Brain pericyte (primary cell): ENCODE results near the gene MAP9.
"Not testable (repeated sequence)": the region's sequence is repeated elsewhere in the genome, so short reads cannot be mapped to it uniquely, and the experiment has no call there.

Experiments
- DNase-seq: peaks from one replicate; pipeline ENCODE4 v3.0.0-alpha.2; 2012; ENCODE audit warnings: low read depth, low spot score

MAP9 gene

DNA sequence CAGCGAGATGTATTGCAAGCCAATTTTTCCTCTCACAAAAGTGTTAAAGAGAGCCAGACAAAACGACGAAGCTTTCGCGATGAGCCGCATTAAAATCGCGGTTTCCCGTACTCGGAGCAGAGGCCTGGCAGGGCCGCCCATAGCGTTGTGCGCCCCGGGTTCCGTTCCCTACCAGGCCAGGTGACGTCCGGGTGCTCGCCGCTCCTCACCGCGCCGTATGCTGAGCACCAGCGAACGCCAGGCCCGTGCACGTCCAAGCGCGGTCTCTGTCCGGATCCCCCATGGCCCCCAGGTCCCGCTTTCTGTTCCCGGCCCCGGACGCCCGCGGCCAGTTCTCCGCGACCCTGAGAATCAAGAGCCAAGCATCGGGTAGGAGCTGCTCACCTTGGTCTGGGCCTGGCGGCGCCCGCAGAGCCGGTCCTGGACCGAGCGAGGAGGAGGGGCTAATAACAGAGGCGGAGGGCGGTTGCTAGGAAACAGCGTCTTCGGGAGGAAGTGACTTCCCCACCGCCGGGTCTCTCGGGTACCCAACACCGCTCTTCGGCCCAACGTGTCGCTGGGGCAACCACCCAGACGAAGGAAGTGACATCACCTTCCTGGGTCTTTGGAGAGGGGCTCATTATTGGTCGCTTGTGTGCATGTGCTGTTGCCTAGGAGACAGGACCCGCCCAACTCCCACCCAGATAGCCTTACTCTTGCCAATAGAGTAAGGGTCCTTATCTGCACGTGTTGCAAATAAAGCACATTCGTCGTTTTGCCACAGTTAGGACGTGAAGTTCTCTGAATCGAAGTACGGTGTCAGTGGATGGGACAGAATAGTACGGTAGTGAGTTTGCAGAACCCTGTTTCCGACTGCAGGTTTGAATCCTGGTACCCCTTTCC lies at the start of gene MAP9:
Gene MAP9, minus strand, starts transcription at position 579 of the 882 bp plus-strand sequence. CDS start 1,115 bp downstream, outside the sequence.
- DNase-seq = peak; percentile 82

DNA sequence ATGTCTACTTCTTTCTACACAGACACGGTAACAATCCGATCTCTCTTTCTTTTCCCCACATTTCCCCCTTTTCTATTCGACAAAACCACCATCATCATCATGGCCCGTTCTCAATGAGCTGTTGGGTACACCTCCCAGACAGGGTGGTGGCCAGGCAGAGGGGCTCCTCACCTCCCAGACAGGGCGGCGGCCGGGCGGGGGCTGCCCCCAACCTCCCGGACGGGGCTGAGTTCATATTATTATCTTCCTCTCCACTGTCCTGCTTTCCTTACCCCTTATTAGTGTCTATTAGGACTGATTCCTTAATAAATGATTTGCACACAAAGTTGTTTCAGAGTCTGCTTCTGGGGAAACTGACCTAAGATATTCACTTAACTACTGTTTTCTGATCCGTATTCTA lies 48.0 kb upstream of the MAP9 start:
- not testable (repeated sequence) for DNase-seq

DNA sequence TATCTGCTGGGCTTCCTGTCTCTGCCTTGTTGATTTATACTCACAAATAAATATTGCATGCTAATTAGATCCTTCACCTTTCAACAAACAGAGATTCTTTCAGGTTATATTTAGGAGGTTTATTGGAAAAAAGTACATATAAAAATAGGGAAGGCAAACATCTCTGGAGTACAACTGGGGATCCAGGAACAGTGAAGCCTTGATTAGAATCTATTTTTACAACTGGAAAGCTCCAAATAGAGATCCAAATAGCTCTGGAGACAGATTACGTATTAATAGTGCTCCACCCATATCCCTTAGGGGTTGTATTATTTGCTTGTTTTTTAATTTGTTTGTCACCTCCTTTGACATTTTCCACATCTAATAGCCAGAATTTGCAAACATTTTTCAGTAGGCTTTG lies 46.9 kb upstream of the MAP9 start:
- no peak for DNase-seq

DNA sequence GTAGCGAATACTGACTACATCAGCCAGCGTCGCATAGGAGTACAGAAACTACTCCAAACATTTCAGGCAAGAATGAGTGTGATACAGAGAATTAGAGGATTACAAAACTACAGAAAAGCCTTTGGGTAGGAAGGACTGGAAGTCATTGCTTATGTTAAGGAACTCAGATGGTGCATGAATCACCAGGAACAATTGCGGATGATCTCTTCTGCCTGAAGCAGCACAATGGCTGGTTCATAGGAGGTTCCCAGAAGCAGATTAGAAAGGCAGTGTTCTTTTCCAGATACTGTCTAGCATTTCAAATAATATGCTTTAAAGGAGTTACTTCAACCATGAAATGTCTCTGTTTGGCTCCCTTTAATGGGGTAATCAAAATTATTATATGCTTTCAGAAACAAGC lies 42.5 kb upstream of the MAP9 start:
- no peak for DNase-seq

DNA sequence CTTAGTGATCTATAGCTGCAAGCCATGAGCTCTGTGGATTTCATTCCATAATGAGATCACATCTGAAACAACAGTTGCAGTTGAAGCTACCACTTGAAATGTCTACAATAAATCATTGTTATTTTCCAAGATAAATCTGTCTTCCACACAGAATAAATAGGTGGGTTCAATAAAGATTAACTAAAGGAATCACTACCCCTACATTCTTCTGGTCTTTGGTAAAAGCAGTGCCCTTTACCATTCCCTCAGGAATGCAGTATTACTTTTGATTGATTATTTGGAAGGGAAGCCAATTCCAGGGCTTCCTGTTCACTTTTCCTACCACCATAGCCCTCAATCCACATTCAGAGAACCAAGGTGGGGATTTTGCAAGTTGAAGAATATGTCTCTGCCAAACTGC lies 38.9 kb upstream of the MAP9 start:
- DNase-seq = no peak

DNA sequence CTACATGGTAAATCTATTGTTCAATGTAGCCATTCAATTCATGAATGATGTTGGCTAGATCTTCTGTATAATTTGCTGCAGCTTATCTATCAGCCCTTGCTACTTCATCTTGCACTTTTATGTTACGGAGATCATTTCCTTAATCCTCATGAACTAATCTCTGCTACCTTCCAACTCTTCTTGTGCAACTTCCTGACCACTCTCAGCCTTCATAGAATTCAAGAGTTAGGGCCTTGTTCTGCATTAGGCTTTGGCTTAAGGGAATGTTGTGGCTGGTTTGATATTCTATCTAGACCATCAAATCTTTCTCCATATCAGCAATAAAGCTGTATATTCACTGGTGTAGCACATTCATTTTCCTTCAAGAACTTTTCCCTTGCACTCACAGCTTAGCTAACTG lies 36.7 kb upstream of the MAP9 start:
- no peak for DNase-seq

DNA sequence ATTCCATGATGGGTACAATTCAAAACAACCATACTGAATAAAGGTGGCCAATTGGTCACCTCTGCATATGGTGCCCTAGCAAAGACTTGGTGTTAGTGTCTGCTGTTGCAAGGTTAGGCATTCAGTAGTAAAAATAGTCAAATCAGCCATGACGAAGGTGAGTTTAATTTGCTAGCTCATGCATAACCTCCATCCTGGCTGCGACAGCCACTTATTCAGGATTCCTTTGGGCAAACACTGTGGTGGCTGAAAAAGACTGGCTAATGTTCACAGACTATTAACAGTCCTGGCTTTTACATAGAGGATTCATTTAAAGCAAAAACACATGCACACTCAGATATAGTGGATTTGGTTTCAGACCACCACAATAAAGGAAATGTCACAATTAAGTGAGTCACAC lies 34.8 kb upstream of the MAP9 start:
- DNase-seq = no peak

DNA sequence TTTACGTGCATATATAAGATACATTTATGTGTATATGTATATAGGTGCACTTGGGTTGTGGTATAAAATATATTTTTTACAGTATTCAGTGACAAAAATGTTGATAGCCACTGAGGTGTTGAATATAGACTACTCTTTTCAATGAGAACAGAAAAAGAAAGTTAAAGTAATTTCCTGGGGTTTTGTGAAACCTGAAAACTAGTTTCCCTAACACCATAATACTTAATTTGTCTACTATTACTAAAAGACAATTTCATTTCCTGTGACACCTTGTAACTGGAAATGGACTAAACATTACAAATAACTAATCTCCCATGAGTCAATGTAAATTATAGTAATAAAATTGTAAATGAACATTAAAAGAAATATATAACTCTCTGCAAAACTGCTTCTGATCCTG lies 32.0 kb upstream of the MAP9 start:
- no peak for DNase-seq

DNA sequence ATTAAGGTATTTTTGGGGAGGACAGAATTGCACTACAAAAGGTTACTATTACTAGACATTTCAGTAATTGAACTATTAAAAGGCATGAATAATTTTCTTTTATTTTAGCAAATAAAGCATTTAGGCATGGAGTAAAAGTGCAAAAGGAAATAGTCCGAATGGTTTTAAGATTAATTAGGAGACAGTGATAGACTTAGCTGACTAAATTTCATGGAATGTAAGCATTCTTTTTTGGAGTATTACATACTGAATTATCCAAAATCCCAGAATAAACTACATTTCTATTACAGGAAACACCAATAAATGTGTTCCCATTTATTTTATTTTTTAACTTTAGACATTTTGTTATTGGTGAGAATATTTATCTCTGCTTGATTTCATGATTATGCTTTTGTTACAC lies 30.7 kb upstream of the MAP9 start:
- DNase-seq = no peak

DNA sequence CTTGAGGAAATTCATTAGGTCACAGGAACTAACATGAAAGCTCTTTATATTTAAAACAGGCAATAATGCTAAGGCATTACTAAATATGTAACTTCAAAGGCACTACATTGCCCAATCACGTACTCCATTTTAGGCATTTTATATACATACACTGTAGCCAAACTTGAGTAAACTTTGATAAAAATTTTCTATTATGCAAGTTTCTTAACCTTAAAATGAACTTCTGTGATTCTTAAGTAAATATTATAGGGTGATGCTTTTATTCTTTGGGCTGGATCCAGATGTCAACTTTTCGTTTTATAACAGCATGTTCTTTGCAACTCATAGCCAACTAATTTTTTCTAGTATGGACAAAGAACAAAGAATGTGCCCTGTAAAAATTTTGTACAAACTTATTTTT lies 28.3 kb upstream of the MAP9 start:
- DNase-seq = no peak

DNA sequence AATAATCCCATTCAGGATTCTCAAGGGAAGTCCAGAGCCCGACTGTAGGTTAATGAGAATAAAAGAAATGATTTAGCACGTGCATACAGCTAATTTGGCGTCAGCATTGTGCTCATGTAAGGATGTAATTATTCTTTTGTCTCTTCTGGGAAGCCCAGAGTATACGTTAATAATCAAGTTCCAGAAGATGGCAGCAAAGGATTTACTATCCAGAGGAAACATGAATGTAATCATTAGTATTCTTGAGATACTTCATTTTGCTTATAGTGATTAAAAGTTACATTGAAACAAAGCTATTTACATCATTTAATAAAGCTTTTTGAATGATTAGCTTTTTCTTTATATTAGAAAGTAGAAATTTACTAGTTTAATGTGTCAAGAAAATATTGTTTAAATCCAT lies 27.1 kb upstream of the MAP9 start:
- peak; percentile 7 for DNase-seq

DNA sequence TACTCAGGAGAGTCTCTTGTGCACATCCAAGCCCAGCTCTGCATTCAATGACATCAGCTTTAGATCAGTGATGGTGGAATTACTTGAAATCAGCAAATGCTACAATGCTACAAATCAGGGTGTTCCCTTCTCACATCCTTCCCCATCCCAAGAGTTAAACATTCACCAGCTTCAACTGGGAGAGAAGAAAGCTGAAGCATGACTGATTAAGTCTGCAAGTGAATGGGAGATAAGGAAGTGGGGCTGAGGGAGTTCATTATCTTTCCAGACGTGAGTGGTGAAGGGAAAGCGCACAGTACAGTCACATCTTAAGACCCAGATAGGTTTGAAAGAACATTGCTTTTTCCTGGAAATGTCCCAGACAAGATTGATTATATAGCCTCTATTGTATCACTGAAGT lies 26.2 kb upstream of the MAP9 start:
- no peak for DNase-seq

DNA sequence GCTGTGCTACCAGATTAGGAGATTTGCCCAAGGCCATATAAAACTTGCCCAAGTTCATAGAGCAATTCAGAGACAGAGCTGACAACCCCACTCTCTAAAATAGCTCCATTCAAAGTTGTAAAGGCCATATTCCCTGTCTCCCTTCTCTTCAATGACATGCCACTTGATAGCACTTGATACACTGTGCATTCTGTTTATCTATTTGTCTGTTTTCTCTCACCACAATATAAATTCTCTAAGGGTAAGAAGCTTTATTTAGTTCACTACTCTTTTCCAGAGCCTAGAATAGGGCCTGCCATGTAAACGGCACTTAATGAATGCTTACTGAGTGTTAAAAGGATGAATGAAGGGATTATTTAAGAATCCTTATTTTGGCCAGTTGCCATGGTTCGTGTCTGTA lies 24.1 kb upstream of the MAP9 start:
- no peak for DNase-seq

DNA sequence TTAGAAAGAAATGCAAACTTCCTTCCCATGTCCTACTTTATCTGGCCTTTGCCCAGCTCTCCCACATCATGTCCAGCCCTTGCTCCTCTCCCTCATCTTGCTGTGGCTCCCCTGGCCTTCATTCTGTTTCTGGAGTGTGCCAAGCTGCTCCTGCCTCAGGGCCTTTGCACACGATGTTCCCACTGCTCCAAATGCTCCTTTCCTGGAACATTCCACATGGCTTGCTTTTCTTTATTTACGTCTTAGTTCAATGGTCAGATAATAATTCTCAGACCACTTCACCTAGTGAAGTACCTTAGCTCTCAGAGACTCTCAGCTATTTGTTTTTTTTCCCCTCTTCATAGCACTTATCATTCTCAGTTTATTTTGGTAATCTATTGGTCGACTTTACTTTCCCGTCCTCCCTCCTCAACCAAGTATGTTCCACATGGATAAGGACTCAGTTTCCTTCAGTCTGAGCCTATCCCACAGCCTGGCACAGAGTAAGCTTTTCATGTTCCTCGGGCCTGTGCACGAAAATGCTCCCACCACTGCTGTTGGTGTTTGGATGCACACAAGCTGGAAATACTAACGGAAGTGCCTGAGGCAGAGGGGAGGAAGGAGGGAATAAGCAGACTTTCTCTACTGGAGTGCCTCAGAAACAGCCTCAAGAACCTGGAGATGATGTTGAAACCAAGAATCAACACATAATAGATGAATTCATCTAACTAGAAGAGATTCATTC lies 23.4 kb upstream of the MAP9 start:
- DNase-seq = no peak

DNA sequence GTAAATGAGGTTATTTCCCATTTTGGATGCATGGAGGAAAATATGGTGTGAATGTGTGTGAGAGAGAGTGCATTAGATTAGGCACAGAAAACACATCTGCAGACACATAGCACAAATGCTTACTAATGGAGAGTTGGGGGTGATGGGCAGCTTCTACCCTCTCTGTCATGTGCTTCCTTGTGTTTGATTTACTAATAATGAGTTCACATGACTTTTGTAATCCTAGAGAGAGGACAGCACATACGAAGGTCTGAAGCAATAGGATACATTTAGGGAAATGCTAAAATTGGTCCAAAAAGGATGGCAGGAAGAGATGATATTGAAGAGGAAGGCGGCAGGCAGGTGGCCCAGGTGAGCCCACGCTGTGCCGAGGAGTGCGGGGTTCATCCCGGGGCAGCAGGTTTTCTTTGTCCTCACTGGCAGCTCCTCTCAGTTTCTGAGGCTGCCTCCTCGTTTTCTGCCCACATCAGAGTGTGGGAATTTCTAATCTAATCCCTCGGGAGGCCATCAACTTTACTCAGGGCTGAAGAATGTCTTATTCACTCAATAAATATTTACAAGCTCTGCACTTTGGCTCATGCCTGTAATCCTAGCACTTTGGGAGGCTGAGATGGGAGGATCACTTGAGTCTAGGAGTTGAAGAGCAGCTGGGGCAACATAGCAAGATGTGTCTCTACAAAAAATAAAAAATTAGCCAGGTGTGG lies 15.9 kb upstream of the MAP9 start:
- peak; percentile 47 for DNase-seq

DNA sequence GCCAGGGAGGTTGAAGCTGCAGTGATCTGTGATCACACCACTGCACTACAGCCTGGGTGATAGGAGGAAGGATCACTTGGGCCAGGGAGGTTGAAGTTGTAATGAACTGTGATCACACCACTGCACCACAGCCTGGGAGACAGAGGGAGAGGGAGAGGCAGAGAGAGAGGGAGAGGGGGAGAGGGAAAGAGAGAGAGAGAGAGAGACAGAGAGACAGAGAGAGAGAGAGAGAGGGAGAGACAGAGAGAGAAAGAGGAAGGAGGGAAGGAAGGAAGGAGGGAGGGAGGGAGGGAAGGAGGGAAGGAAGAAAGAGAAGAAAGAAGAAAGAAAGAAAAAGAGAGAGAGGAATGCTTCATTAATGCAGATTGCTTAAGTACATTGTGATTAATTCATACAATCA lies 15.2 kb upstream of the MAP9 start:
- no peak for DNase-seq

DNA sequence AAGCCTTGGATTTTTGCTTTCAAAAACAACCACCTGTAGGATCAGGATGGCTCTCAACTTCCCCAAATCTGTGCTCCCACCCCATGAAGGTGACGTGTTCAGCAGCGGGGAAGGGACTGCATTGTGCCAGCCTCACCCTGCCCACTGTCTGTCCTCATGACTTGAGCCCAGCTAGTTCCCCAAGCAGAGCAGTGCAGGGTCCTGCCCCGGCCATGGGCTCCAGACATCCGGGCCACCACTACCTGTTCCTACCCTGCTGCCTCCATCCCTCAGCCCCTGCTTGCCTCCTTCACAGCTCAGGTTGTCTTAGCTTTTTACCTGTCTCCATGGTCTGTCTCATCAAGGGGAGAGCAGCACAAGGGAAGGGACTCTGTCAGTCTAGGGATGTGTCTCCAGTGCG lies 11.4 kb upstream of the MAP9 start:
- no peak for DNase-seq

DNA sequence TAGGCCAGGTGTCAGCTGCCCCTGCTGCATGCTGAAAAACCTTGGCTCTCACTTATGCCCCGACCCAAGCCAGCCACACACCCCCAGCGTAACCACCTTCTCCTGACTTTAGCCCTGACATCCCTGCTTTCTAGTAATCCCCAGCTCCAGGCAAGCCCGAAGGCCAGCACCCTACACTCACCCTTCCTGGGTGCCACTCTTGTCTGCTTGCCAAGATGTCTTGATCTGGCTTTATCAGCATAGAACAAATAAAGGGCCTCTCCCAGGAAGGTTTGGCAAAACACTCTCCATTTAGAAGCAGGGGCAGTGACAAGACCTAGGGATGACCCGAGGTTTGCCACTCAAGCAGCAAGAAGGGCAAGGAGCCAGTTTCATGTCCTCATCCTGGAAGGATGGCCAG lies 6.8 kb upstream of the MAP9 start:
- no peak for DNase-seq

DNA sequence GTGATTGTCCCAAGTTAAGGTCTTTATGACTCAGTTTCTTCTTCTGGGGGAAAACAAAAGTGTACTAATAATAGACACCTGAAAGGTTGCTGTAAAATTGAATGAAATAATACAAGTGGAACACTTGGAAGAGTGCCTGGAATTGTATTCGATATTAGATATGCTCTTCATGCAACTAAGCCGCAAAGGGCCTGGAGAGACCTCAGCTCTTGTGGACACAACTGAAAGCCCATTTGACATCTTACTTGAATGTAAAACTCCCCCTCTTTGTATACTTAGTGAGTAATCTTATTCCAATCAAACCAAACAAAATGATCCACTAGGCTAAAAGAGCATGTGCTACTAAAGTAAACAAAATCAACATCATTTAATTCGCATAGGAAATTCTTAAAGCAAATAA lies 511 bp upstream of the MAP9 start:
- peak; percentile 20 for DNase-seq

DNA sequence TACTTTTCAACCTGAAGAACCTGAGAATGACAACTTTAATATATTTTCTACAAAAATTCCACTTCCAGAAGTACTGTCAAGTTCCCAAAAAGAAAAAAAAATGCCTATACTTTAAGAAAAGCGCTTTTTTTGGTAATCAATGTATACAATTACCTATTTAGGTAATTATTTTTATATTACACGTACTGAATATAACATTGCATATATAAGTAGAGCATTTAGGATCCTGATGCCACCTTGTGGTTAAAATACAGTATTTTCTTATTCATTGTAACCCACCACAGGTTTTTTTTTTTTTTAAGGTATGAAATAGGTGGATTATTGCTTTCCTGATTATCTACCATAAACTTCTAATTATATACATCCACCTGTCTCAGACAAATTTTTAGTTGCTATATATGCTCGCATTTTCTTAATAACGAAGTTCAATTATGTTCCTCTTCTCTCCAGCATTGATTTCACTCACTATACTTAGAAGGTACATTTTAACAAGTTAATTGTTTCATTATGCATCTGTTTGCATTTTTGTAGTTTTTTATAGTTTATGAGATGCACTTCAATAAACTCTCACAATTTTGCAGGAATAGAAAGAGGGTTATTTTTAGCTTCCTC lies 5.2 kb downstream of the MAP9 start:
- DNase-seq = no peak

DNA sequence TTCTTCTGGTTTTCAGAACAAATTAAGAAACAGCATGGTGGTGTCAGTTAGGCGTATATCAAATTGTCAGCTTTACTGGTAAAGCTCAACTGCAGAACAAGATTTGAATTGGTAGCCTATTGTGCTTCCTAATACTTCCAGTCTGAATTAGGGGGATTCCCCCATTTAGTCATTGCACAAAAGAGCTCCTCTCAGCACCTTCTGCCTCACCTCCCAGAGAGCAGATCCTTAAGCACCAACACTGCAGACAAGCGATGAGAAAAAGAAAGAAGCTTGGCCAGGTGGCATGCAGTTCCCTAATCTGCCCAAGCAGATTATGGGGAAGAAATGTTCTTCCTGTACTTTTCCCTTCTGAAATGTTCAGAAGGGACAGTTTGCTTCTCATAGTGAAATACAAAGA lies 9.2 kb downstream of the MAP9 start:
- DNase-seq = no peak

DNA sequence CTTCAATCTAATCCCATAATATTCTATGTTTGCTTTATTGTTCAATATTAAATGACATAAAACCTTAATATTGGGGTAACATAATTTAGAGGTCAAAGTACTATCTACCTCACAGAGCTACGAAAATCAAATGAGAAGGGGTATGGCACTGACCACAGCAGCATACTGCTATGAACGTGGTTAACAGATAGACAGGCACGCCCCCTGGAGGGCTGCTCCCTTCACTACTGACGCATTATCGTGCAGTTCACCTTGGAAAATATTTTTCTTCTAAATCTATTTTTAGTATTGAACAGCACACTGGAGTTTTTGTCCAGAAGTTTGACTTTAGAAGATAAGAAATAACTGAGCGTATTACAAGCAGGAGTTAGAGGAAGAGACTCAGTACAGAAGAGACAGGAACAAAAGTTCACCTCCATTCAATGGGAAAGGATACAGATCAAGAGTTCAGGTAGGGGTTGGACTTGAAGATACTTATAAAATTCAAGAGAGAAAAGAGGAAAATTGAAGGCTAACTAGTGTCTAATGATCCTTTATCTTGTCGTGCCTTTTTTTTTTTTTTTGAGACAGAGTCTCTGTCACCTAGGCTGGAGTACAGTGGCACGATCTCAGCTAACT lies 22.7 kb downstream of the MAP9 start:
- peak; percentile 20 for DNase-seq
